Measurements from ENCODE around the gene OR6X1.

DNA sequence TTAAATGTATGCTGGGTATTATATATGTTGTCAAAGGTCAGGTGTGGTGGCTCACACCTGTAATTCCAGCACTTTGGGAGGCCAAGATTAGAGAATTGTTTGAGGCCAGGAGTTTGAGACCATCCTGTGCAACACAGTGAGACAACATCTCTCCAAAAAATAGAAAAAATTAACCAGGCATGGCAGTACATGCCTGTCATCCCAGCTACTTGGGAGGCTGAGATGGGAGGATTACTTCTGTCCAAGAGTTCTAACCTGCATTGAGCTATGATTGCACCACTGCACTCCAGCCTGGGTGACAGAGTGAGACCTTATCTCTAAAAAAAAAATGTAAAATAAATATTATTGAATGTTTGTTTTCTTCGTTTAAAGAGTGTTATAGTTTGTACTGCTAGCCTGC, 11.3 kb upstream of the OR6X1 start:
- TF ChIP-seq, protein P1, sequence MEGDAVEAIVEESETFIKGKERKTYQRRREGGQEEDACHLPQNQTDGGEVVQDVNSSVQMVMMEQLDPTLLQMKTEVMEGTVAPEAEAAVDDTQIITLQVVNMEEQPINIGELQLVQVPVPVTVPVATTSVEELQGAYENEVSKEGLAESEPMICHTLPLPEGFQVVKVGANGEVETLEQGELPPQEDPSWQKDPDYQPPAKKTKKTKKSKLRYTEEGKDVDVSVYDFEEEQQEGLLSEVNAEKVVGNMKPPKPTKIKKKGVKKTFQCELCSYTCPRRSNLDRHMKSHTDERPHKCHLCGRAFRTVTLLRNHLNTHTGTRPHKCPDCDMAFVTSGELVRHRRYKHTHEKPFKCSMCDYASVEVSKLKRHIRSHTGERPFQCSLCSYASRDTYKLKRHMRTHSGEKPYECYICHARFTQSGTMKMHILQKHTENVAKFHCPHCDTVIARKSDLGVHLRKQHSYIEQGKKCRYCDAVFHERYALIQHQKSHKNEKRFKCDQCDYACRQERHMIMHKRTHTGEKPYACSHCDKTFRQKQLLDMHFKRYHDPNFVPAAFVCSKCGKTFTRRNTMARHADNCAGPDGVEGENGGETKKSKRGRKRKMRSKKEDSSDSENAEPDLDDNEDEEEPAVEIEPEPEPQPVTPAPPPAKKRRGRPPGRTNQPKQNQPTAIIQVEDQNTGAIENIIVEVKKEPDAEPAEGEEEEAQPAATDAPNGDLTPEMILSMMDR (IDR thresholded peaks at IDR 0.05): no peak
- TF ChIP-seq POLR2A (IDR thresholded peaks at IDR 0.05): no peak

All from right lobe of liver (tissue), 4 donors.